Measurements from ENCODE around the gene ABO.
"Not testable (repeated sequence)": the region's sequence is repeated elsewhere in the genome, so short reads cannot be mapped to it uniquely, and the experiment has no call there.

ABO gene

DNA sequence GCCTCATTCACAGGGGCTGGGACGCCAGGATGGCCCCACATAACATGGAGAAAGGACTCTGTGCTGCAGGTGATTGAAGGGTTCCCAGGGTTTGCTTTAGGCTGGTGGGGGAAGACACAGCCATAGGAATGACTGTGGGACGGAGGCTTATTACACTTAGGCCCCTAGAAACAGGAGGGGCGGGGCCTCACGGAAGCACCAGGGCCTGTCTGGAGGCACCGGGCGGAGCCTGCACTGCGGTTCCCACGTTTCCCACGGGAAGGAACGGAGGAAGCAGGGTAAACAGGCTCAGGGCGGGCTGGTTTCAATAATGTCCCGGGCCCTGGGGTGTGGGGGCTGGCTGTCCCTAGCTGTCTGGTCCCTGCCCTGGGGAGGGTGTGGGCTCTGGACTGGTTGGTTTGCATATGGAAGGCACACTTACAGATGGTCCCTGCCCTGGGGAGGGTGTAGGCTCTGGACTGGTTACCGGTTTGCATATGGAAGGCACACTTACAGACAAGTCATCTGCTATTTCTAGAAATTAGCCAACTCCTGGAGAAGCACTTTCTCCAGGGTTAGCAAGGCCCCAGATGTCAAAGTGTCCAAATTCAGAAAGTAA lies 51.7 kb downstream of the ABO start:
- DNase-seq = not testable (repeated sequence)

DNA sequence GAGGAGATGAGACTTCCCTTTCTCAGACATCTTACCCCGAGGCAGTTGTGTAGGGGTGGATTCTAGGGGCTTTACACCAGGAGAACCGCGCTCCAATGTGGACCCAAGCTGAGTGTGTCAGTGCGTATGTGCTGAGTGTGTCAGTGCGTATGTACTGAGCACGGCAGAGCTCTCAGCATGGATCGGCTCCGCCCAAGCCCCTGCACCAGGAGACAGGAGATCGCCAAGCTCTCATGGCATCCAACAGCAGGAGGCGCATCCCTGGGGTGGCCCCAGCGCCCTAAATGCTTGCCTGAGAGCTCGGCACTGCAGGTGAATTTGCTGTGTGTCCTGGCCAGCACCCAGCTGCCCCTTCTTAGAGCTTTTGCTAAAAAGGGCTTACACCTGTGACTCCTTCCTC lies 53.0 kb downstream of the ABO start:
- not testable (repeated sequence) for DNase-seq

DNA sequence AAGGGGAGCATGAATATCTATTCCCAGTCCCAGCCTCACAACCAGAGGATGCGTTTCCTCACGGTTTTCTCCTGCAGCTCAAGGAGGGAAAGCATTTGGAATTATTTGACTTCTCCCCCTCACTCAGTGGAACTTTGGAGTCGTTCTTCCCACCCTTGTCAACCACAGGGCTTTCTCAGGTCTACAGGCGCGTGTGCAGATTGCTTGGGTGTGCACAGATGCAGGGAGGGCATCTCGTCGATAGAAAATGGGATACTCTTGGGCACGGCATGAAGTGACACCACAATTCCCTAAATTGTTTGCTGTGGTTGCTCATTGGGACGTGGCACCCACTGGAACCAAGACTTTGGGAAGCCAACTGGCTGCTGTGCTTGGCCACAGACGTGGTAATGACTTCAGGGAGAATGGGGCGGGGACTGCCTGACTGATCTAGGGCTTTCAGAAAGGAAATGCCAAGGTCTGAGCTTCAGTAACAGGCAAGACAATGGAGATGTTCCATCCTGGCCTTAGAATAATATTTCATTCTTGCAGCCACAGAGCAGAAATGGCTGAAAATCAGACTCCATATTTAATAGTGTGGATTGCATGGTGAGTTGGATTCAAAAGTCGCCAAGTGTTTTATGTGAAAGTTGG lies 53.7 kb downstream of the ABO start:
- no peak for DNase-seq

DNA sequence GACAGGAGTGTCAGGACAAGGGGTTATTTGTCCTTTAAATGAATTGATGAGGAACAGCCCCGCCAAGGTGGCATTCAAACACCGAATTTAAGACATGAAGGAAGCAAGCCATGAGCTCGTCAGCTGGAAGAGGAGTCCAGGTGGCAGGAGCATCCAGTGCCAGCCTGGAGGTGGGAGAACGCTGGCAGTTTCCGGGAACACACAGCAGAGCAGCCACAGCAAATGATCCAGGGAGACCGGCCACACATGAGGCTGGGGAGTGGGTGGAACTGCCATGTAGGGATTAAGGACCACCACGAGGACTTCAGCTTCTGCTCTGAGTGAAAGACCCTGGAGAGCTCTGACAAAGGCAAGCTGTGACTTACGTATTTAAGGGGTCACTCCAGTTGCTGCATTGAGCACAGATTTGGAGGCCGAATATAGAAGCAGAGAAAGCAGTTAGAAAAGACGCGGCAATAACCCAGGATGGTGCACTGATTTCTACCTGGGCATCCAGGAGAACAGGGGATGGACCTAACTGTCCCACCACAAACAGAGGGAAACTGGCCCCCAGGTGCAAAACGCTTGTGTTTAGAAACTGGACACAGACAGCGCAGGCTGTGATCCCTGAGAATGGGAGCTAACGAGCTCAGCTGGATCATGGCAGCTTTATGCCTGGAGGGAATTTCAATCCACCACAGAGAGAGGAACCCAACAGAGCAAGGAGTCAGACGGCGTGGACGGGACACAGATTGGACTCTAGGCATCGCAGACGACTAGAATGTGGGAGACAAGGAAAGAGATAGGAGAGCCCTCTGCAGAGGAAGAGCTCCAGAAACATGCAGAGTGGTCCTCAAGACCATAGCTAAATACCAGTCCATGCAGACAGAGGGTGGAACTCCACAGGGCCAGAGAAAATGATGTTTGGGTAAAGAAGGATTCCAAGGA lies 56.7 kb downstream of the ABO start:
- DNase-seq = not testable (repeated sequence)

DNA sequence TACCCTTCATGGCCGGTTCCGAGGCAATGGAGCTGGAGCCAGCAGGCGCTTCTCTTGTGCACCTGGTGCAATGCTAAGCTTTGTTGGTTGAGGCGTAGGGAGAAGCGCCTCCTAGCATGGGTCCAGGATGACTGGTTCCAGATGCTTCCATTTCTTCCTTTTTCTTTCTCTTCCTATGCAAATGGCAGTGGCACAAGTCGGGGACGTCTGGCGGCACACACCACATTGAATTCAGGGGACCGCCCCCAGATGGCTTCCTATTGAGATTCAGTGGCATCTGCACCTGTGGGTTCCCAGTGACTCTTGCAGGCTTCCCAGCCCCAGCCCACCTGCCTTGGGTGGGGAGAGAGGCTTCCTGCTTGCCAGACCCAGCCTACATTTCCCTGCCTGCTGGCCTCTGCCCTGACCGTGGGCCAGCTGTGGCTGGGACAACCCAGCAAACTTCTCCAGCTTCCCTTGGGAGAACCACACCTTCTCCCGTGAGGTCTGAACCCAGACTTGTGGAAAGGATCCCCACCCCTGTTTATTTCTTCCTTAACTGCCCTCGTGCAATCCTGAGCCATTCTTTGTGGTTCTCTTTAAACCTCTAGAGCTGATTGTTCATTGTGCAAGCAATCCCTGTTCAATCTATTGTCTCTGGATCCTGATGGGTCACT lies 57.5 kb downstream of the ABO start:
- DNase-seq = not testable (repeated sequence)

DNA sequence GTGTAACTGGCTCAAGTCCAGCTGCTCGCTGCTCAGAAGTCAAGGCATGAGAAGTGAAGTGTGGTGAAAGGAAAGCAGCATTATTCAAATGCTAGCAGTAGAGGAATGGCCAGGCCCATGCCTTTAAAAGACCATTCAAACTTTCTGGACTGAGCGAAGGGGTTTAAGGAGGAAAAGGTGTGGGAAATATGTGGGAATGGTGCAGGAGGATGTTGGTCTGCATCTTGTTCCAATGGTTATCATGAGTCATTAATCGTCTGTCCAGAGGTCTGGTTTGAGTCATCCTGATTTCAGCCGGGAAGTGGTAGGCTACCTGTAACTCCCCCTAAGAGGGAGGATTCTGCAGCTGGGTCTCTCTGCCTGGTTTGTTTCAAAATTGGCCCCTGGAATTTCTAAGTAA lies 60.7 kb downstream of the ABO start:
- not testable (repeated sequence) for DNase-seq

- DNase-seq = no peak
Measured at GRCh38 chr9:133210609-133211008, 64.4 kb downstream of the ABO start.

DNA sequence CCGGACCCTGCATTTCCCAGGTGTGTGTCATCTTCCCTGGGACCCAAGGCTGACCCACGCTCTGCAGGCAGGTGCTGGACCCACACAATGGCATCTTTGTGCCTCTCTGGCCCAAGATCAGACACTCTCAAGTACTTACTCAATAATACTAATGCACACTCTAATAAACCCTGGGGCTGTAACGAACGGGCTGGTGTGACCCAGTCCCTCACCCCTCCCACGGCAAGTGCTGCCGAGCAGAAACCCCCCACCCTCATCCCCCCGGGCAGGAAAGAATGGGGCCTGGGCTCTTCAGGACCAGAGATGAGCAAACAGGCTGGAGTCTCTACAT lies 64.8 kb downstream of the ABO start:
- no peak for DNase-seq

- not testable (repeated sequence) for DNase-seq
Measured at GRCh38 chr9:133209327-133210201, 65.4 kb downstream of the ABO start.

- DNase-seq = not testable (repeated sequence)
Measured at GRCh38 chr9:133208880-133209300, 66.1 kb downstream of the ABO start, which contains the start of gene OBP2B. Gene OBP2B (minus strand): TSS chr9:133209250. CDS start chr9:133209199, 51 bp downstream.

DNA sequence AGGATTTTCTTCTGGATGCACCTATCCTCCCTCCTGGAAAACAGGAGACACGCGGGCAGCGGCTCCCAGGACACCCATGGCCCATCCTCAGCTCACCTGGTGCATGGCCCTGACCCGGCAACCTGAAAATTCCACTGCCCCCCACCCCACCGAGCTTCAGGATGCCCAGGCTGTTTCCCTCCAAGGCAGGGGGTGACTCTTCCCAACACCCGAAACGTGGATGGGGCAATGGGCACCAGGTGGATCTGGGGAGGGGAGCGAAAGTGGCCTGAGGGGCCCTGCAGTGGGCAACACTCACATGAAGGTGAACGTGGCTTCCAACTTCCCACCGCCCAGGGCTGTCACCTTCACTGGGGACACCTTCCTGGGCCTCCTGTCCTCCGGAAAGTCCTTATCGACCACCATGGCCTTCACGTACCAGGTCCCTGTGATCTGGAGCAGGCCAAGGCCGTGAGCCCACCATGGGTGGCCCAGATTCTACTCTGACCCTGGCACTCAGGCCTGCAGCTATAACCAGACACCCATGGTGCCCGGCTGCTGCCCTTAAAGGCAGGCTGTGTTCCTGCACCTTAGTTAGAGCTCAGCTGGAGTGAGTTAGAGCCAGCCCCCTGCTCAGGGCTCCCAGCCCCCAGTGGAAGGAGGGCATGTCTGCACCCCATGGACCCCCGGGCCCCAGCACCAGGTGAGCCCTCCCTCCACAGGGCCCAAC lies 66.7 kb downstream of the ABO start:
- not testable (repeated sequence) for DNase-seq

DNA sequence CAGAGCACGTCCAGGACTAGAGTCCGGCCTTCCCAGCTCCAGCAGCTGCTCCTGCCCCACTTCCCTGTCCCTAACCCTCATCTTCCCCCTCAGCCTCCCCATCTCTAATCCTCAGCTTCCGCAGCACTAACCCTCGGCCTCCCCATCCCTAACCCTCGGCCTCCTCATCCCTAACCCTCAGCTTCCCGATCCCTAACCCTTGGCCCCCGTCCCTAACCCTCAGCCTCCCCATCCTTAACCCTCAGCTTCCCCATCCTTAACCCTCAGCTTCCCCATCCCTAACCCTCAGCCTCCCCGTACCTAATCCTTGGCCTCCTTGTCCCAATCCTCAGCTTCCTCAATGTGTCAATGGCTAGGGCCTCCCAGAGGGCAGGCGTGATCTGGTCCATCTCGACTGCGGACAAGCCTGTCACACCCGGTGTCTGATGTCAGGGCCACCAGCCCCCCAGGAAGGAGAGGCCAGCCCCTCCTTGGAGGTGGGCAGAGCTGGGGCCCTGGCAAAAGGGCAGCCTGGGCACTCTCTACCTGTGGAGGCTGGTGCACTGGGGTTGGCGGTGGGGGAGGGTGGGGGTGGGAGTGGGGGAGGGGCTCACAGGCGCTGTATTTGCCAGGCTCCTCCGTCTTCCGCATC lies 67.3 kb downstream of the ABO start:
- no peak for DNase-seq

DNA sequence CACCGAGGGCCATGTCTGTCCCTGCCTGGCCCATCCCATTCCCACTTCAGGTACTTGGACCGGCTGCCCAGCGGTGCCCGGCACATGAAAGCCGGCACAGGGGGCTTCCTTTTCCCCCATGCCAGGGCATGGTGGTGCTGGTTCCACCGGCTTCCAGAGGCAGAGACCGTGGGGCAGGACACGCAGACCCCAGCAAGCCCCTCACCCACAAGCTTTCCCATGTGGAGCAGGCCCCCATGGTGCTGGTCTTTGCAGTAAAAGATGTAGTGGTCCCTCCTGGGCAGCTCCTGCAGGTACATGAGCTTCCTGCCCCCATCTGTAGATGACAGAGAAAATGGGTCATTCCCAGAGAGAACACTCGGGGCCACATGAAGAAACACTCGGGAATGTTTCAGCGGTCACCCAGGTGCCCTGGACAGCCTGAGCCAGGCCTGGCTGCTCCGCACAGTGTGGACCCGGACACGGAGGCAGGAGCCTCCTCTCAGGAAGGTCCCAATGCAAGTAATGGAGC lies 67.9 kb downstream of the ABO start:
- no peak for DNase-seq

DNA sequence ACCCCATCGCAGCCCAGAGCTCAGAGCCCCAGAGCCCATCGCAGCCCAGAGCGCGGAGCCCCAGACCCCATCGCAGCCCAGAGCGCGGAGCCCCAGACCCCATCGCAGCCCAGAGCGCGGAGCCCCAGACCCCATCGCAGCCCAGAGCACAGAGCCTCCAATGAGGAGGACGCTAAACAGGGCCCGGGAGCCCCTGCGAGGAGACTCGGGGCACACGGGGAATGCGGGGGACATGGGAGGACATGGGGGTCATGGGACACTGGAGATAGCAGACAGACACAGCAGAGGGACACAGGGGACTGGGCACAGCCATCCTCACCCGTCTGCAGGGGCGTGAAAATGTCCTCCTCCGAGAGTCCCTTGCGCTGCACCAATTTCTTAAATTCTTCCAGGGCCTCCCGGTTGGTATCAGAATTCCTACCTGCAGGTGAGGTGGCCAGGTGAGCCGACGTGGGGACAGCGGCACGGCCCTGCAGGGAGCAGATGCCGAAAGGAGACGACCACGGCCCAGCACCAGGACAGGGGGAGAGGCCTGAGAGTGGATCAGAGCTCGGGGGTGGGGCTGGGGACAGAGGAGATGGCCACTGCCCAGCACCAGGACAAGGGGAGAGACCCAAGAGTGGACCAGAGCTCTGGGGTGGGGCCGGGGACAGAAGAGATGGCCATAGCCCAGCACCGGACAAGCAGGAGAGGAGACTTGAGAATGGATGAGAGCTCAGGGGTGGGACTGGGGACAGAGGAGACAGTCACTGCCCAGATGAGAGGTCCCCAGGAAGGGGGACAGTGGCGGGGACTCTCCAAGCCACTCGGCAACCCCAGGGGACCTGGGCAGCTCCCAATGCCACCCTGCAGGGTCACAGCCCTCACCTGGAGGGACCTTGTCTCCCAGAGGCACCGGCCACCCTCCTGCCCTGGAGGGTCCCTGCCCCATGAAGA lies 68.7 kb downstream of the ABO start:
- no peak for DNase-seq

GRCh38 chr9:133205481-133205887 lies 69.5 kb downstream of the ABO start:
- DNase-seq = not testable (repeated sequence)
